Muscle layer of colon (tissue), 2 donors: ENCODE measurements around the gene VASN.

Source experiments
- H3K27ac ChIP-seq: one replicate; pipeline ENCODE4 v1.7.0; 2013; ENCODE audit warnings: low read depth, mild to moderate bottlenecking, low read length, moderate library complexity
- H3K27me3 ChIP-seq, 2 donors: one replicate each; pipeline ENCODE4 v1.7.0; 2013; ENCODE audit warnings: low read length in 2 of 2, mild to moderate bottlenecking in 2 of 2; ENCODE audit not compliant: insufficient read depth in 2 of 2, control insufficient read depth in 1 of 2
- H3K36me3 ChIP-seq: one replicate; pipeline ENCODE4 v1.7.0; 2013; ENCODE audit warnings: mild to moderate bottlenecking, low read length; ENCODE audit not compliant: insufficient read depth
- H3K4me1 ChIP-seq: one replicate; pipeline ENCODE4 v1.7.0; 2013; ENCODE audit warnings: mild to moderate bottlenecking, low read length; ENCODE audit not compliant: insufficient read depth
- H3K4me3 ChIP-seq, 2 donors: one replicate each; pipeline ENCODE4 v1.7.0; 2013; ENCODE audit warnings: low read length in 2 of 2, low read depth in 1 of 2, mild to moderate bottlenecking in 1 of 2, moderate library complexity in 1 of 2
- H3K9ac ChIP-seq: one replicate; pipeline ENCODE4 v1.7.0; 2013; ENCODE audit warnings: low read length
- H3K9me3 ChIP-seq: one replicate; pipeline ENCODE4 v1.7.0; 2013; ENCODE audit warnings: mild to moderate bottlenecking, low read length
- donor health status: abdominal sarcoma.
- donor health status: Adenocarcinoma of cecum.

VASN gene

DNA sequence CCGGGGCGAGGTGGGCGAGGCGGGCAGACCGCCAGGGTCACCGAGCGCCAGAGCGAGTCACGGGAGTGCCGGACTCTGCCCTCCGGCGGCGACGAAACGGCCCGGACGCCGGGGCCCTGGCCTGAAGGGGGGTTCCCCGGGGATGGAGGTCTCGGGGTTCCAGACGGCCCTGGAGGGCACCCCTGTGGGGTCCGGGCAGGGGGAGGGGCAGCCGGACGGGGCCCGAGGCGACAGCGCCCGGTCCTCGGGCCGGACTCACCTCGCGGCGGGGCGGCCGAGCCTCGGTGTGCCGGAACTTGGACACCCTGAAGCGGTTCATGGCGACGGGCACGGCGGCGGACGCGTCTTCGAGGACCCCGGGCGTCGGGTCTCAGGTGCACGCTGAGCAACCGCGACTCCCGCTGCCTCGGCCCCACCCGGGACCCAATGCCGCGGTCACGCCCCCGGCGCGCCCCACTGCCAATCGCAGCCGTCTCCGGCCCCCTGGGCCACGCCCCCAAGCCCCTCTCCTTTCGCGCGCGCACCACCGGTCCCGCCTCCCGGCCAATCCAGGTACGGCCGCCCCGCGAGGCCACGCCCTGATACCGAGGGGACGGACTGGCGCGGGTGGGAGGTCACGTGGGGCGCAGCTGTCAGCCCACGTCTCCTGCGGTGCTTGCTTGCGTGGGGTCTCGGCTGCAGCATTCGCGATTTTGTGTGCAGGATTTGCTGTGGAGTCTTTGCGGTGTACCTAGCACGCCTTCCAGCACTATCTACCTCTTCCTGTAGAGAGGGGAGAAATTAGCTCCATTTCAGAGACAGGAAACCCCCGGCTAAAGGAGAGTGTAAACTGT is 44.8 kb downstream of the VASN start, which contains the start of gene CORO7:
CORO7 (minus strand) TSS at position 397 of the 833 bp plus-strand sequence; CDS start at position 319, 78 bp downstream.
- Histone ChIP-seq H3K27ac (peak within 1 kb of the TSS; percentile 75), H3K4me3 (peak within 1 kb of the TSS; percentile 74 to 82), H3K9ac (peak within 1 kb of the TSS; percentile 54), H3K9me3 (no peaks in the 10 kb centered on the region), H3K36me3 (no peaks in the 10 kb centered on the region), H3K27me3 (no peaks in the 10 kb centered on the region), H3K4me1 (peaks cover 13% of the 10 kb centered on the region)

DNA sequence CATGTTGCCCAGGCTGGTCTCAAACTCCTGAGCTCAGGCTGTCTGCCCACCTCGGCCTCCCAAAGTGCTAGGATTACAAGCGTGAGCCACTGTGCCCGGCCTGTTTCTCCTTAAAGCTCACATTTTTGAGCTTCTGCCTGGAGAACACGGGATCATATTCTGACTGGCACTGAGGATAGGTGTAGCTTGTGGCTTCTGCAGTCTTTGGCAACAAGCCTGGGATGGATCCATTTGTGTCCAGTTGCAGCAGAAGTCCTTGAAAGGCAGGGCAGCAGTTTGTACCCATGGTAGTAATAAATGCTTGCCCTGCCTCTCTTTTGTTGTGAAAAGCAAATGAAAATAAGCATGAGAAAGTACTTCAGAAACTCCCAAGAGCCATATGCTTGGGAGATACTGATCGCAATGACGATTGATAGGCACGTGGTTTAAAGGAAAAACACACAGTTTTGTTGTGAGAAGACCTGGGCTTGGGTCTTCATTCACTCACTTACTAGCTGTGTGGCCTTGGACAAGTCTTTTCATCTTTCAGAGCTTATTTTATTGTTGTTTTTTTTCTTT is 47.8 kb downstream of the VASN start:
- no peaks in the 10 kb centered on the region for H3K27me3 ChIP-seq
- no peak overlapping the region for H3K4me3 ChIP-seq
- no peak overlapping the region for H3K9ac ChIP-seq
- H3K36me3 ChIP-seq: no peaks in the 10 kb centered on the region
- no peak overlapping the region for H3K27ac ChIP-seq
- H3K4me1 ChIP-seq: peaks cover 16% of the 10 kb centered on the region
- no peaks in the 10 kb centered on the region for H3K9me3 ChIP-seq

DNA sequence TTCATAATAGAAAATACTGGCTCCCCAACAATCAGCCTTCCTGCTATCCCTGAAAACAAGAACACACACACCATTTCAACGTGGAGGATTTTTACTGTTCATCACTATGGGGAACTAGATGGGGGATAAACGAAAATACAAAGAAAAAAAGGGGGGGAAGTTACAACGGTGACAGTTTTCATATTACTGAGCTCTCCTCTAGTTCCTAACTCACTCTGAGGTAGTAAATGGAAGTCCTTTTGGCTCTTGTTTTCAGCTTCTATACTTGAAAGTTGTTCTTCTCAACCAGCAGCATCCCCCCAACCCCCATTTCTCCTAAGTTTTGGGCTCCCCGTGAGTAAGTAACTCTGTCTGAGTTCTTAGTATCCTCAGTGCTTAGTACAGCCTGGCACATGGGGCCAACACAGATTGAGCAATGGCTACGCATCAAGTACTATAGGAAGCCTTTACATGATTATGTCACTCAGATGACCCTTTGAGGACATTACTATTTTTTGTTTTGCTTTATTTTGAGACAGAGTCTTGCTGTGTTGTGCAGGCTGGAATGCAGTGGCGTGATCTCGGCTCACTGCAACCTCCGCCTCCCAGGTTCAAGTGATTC is 49.0 kb downstream of the VASN start:
- Histone ChIP-seq H3K9ac (no peak overlapping the region), H3K27me3 (no peaks in the 10 kb centered on the region), H3K4me1 (peaks cover 12% of the 10 kb centered on the region), H3K4me3 (no peak overlapping the region), H3K9me3 (no peaks in the 10 kb centered on the region), H3K36me3 (no peaks in the 10 kb centered on the region), H3K27ac (no peak overlapping the region)

DNA sequence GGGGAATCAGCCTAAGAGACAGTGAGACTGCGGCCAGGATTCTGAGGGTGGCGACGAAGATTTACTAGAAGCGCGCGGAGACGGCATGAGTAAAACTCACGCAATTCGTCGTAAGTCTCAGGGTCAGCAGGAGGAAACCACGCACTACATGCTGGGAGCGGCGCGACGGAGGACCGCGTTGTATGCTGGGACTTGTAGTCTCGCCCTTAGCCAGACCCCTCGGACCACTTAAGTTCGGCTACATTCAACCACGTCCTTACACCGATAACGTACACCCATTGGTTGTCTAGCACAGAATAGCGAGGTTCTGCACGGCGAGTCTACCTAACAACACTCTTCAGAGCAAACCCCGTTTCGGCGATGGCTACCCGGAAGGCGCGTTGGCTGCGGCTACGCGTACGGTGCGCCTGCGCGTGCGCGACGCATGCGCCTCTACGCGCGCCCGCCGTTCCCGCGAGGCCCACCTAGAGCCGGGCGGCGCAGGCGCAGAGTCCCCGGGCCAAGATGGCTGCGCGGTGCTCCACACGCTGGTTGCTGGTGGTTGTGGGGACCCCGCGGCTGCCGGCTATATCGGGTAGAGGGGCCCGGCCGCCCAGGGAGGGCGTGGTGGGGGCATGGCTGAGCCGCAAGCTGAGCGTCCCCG is 53.9 kb downstream of the VASN start, which contains the start of gene DNAJA3:
DNAJA3 (plus strand) TSS at position 491 of the 643 bp plus-strand sequence; CDS start at position 505, 14 bp downstream.
- peak within 1 kb of the TSS; percentile 76 for H3K9ac ChIP-seq
- H3K9me3 ChIP-seq: no peaks in the 10 kb centered on the region
- H3K27me3 ChIP-seq: no peaks in the 10 kb centered on the region
- H3K36me3 ChIP-seq: no peaks in the 10 kb centered on the region
- peak within 1 kb of the TSS; percentile 97 for H3K27ac ChIP-seq
- peaks cover 19% of the 10 kb centered on the region for H3K4me1 ChIP-seq
- H3K4me3 ChIP-seq: peak within 1 kb of the TSS; percentile 86 to 98

DNA sequence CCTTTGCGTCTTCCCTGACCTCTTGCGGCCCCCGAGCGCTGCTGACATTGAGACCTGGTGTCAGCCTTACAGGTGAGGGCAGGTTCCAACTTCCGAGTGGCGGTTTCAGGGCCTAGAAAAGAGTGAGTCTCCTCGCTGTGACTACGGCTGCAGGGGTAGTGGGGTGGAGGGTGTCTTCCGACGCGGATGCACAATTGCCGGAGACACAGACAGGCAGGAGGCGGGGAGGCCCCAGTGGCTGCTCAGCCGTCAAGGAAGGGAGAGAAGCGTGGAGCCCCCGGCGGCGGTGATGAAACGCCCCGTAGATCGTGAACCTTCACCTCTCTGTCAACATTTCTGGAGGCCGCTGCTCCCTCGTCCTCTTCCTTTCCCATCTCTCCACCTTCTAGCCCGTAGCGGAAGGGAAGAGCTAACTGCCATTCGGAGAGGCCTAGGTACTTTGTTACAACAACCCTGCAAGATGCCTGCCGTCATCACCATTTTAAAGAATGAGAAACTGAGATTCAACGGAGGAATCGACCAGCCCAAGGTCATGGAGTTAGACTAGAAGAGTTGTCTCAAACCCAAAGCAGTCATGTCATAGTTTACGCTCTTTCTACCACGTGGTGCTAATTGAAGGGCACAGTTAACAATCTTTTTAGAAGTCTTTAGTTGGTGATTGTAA is 54.5 kb downstream of the VASN start:
- peaks cover 19% of the 10 kb centered on the region for H3K4me1 ChIP-seq
- peak overlapping the region; percentile 97 for H3K27ac ChIP-seq
- no peaks in the 10 kb centered on the region for H3K36me3 ChIP-seq
- peak overlapping the region; percentile 86 to 98 for H3K4me3 ChIP-seq
- H3K9me3 ChIP-seq: no peaks in the 10 kb centered on the region
- no peaks in the 10 kb centered on the region for H3K27me3 ChIP-seq
- H3K9ac ChIP-seq: peak overlapping the region; percentile 76

DNA sequence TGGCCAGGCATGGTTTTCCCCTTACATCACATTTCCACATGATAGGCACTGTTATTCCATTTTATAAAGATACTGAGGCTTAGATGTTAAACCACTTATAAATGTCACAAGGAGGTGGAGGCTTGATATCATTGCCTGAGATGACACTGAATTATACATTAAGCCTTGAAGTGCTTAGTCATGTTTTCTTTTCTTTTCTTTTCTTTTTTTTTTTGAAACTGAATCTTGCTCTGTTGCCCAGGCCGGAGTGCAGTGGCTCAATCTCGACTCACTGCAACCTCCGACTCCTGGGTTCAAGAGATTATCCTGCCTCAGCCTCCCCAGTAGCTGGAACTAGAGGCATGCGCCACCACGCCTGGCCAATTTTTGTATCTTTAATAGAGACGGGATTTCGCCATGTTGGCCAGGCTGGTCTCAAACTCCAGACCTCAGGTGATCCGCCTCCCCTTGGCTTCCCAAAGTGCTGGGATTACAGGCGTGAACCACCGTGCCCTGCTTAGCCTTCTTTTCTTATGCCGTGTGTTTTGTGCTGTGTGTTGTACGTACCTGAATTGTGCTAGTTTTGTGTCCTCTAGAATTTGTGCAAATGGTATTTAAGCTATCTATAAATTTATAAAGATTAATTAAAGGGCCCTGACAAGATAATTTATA is 55.2 kb downstream of the VASN start:
- H3K9ac ChIP-seq: peak overlapping the region; percentile 76
- peaks cover 3% of the 10 kb centered on the region for H3K36me3 ChIP-seq
- H3K9me3 ChIP-seq: no peaks in the 10 kb centered on the region
- no peak overlapping the region for H3K27ac ChIP-seq
- peaks cover 19% of the 10 kb centered on the region for H3K4me1 ChIP-seq
- H3K4me3 ChIP-seq: peak overlapping the region; percentile 86 to 98
- H3K27me3 ChIP-seq: no peaks in the 10 kb centered on the region

DNA sequence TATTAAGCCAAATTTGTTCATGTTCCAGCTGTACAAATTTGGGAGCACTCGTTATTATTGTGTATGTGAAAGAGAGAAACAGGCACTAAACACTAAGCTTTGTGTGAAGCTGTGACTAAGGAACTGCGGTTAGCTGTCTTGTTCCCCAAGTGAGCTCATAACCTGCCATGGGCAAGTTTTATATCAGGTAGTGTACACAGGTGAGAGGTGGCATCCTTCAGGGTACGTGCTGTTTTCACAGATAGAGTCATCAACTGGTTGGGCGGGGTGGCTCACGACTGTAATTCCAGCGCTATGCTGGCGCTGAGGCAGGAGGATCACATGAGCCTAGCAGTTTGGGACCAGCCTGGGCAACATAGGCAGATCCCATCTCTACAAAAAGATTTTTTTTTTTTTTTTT is 56.9 kb downstream of the VASN start:
- H3K4me1 ChIP-seq: peaks cover 19% of the 10 kb centered on the region
- H3K27ac ChIP-seq: no peak overlapping the region
- H3K9ac ChIP-seq: no peak overlapping the region
- H3K9me3 ChIP-seq: no peaks in the 10 kb centered on the region
- H3K27me3 ChIP-seq: no peaks in the 10 kb centered on the region
- peaks cover 3% of the 10 kb centered on the region for H3K36me3 ChIP-seq
- H3K4me3 ChIP-seq: no peak overlapping the region

DNA sequence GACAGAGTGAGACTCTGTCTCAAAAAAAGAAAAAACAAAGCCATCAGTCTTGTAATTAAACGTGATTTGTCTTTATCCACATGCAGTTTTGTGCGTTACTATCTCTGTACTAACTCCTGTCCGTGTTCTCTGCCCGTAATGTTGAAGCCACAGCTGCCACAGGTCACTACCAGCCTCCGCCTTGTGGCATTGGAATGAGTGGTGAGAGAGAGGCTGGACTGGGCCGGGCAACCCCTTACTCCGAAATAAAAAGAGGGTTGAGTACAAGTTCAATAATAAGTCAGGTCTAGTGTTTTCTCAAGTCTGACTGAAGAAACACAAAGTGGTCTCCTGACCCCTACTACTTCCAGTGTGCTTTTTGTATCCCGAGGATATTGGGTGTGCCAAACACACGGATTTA is 59.4 kb downstream of the VASN start:
- Histone ChIP-seq H3K9me3 (no peaks in the 10 kb centered on the region), H3K9ac (no peak overlapping the region), H3K4me1 (peaks cover 11% of the 10 kb centered on the region), H3K36me3 (peaks cover 14% of the 10 kb centered on the region), H3K4me3 (no peak overlapping the region), H3K27me3 (no peaks in the 10 kb centered on the region), H3K27ac (no peak overlapping the region)
